ENCODE results near the gene SEC16A.
A peak's percentile ranks its signal among the peaks of the same experiment; 100 is the strongest.

The SEC16A gene

GRCh38 chr9:136441191-136441680 is 41.6 kb downstream of the SEC16A start:
- TF ChIP-seq CTCF (IDR thresholded peaks at IDR 0.05): no peak

GRCh38 chr9:136439481-136440408 is 43.1 kb downstream of the SEC16A start, which contains the start of gene INPP5E:
TSS of gene INPP5E (minus strand) at chr9:136439845. CDS start at chr9:136439419, 426 bp downstream.
- peak; percentile 93 for TF ChIP-seq CTCF (IDR thresholded peaks at IDR 0.05)

GRCh38 chr9:136438548-136439480 is 44.0 kb downstream of the SEC16A start:
- TF ChIP-seq CTCF (IDR thresholded peaks at IDR 0.05): no peak

- no peak for TF ChIP-seq CTCF (IDR thresholded peaks at IDR 0.05)
These were observed 44.8 kb downstream of the SEC16A start for GRCh38 chr9:136437839-136438547.

- no peak for TF ChIP-seq CTCF (IDR thresholded peaks at IDR 0.05)
These were observed 45.4 kb downstream of the SEC16A start for GRCh38 chr9:136437430-136437829.

GRCh38 chr9:136436055-136436634 is 46.7 kb downstream of the SEC16A start:
- TF ChIP-seq CTCF (IDR thresholded peaks at IDR 0.05): no peak
